ENCODE data around the gene EEF1G. TPM values are rescaled to one million over a fixed set of nuclear protein-coding genes. Genes with fewer than 3 reads are reported as not detected.

The EEF1G gene
- total RNA-seq, 4 donors from 2014 or later: 1,301 to 1,426 (median 1,363) TPM

- Histone ChIP-seq H3K27ac (no peak overlapping the region), H3K4me1 (peaks cover under 1 to 13% of the 10 kb centered on the region in 2 donors), H3K36me3 (no peaks in the 10 kb centered on the region), H3K27me3 (no peaks in the 10 kb centered on the region), H3K4me3 (no peak overlapping the region), H3K9me3 (no peaks in the 10 kb centered on the region)
- TF ChIP-seq POLR2A (IDR thresholded peaks at IDR 0.05) (no peak), CTCF (IDR thresholded peaks at IDR 0.05) (no peak)
- intact Hi-C loops (cut with DNase I; ENCODE audit: low total_unique reads): no loop called here
- no peak for DNase-seq
These were observed 41.8 kb upstream of the EEF1G start for GRCh38 chr11:62615521-62615920.

- Histone ChIP-seq H3K36me3 (no peaks in the 10 kb centered on the region), H3K9me3 (no peaks in the 10 kb centered on the region), H3K27me3 (no peaks in the 10 kb centered on the region), H3K4me1 (peaks cover 0 to 10% of the 10 kb centered on the region in 2 donors), H3K4me3 (no peak overlapping the region), H3K27ac (peak overlapping the region in 1 of 2 donors; percentile 99)
- intact Hi-C loops (cut with DNase I; ENCODE audit: low total_unique reads): no loop called here
- no peak for DNase-seq
- no peak for TF ChIP-seq POLR2A (IDR thresholded peaks at IDR 0.05)
- TF ChIP-seq CTCF (IDR thresholded peaks at IDR 0.05): no peak
These were observed 40.6 kb upstream of the EEF1G start for GRCh38 chr11:62614275-62614674.

GRCh38 chr11:62613291-62613778 lies 39.6 kb upstream of the EEF1G start:
- TF ChIP-seq POLR2A (IDR thresholded peaks at IDR 0.05) (peak in 1 of 2 donors; percentile 4), CTCF (IDR thresholded peaks at IDR 0.05) (no peak)
- Histone ChIP-seq H3K27me3 (no peaks in the 10 kb centered on the region), H3K4me1 (peaks cover 0 to 10% of the 10 kb centered on the region in 2 donors), H3K36me3 (no peaks in the 10 kb centered on the region), H3K9me3 (no peaks in the 10 kb centered on the region), H3K4me3 (peak overlapping the region in 1 of 2 donors; percentile 97), H3K27ac (peak overlapping the region; percentile 93 to 99)
- intact Hi-C loops (cut with DNase I; ENCODE audit: low total_unique reads): no loop called here
- DNase-seq: no peak

GRCh38 chr11:62612366-62613290 lies 38.9 kb upstream of the EEF1G start, which contains the start of the genes EML3 and ROM1:
Gene EML3 (minus strand): TSS chr11:62612775. CDS start chr11:62612457, 318 bp downstream.
Gene ROM1 (plus strand): TSS chr11:62613257. CDS start chr11:62613282, 25 bp downstream.
- DNase-seq: peak; percentile 94 to 95
- H3K36me3 ChIP-seq: no peaks in the 10 kb centered on the region
- intact Hi-C loops (cut with DNase I; ENCODE audit: low total_unique reads): no loop called here

More at GRCh38 chr11:62612366-62613290, 38.9 kb upstream of the EEF1G start, which contains the start of the genes EML3 and ROM1:
- Histone ChIP-seq H3K4me1 (peaks cover 0 to 10% of the 10 kb centered on the region in 2 donors), H3K27me3 (no peaks in the 10 kb centered on the region), H3K9me3 (no peaks in the 10 kb centered on the region), H3K27ac (peak within 1 kb of the TSS; percentile 93 to 99), H3K4me3 (peak within 1 kb of the TSS; percentile 44 to 97)
- TF ChIP-seq CTCF (IDR thresholded peaks at IDR 0.05): peak; percentile 71 to 99 (median 86)
- TF ChIP-seq POLR2A (IDR thresholded peaks at IDR 0.05): peak in 1 of 2 donors; percentile 32

All from uterus (tissue), 4 donors.